Testis (tissue), 2 donors: ENCODE data around the gene SMAD1.

Source experiments
- CTCF ChIP-seq, 3 experiments: fragments of 450-650 bp in 2 of 3; fragments of 200-600 bp in 1 of 3; sonication (generic) in 1 of 3; IDR thresholded peaks; one replicate each; pipeline ENCODE4 v1.5.1; 2016 to 2019; ENCODE audit warnings: antibody characterized with exemption in 3 of 3, mild to moderate bottlenecking in 2 of 3, moderate library complexity in 1 of 3
- POLR2A ChIP-seq: fragments of 450-650 bp; IDR thresholded peaks from one replicate; pipeline ENCODE4 v1.6.1; 2017; ENCODE audit warnings: antibody characterized with exemption, mild to moderate bottlenecking, moderate library complexity

GRCh38 chr4:145580906-145581305 is 99.3 kb downstream of the SMAD1 start:
- no peak for TF ChIP-seq CTCF (IDR thresholded peaks at IDR 0.05)
- TF ChIP-seq POLR2A = no peak
